HCT116 (cell line): ENCODE results near the gene MSH2.

ENCODE experiments used
- CTCF ChIP-seq, 3 experiments: fragments of 200-600 bp in 1 of 3; sonication (generic) in 1 of 3; IDR thresholded peaks in 2 of 3; conservative IDR thresholded peaks in 1 of 3; 2 replicates each; pipeline ENCODE4 v1.5.1; 2012 to 2017; ENCODE audit warnings: low read depth in 2 of 3, low read length in 2 of 3, antibody characterized with exemption in 1 of 3, borderline replicate concordance in 1 of 3, control low read depth in 1 of 3, mild to moderate bottlenecking in 1 of 3, mixed read lengths in 1 of 3, mixed run types in 1 of 3, moderate library complexity in 1 of 3; ENCODE audit not compliant: insufficient read depth in 1 of 3
- EZH2 ChIP-seq: fragments of 200-600 bp; sonication (generic); IDR thresholded peaks from 2 replicates; pipeline ENCODE4 v1.6.1; 2017; ENCODE audit warnings: antibody characterized with exemption, mixed run types

DNA sequence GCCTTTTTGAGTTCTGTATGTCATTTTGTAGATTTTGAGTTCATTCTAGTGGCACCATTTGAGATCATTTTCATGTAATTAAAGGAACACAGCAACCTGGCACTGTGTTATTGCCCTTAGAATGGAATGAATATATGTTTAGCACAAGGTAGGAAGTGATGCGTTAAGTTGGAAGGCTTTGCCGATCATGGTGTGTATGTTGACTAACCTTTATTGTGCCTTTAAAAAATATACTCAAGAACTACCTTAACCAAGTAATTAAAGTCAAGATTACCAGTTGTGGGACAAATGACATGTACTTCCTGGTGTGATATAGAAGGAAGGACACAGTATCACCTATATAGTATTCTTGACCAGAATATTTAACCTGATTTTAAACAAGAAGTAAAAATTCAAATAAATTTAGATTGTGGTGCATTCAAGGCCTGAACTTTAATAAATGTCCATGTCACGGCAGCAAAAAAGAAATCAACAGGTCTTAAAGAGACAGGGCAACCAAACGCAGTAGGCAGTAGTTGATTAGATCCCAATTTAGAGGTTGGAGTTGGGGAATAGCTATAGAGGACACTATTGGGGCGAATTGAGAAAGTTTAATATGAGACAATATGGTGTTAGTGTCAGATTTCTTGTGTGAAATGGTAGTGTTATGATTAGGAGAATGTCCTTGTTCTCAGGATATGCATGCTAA is 68.6 kb downstream of the MSH2 start:
- TF ChIP-seq CTCF (IDR thresholded peaks at IDR 0.05 in 2 of 3, conservative IDR thresholded peaks at IDR 0.05 in 1 of 3; ENCODE audit: borderline replicate concordance in 1 of 3, insufficient read depth in 1 of 3, low read depth in 2 of 3, low read length in 2 of 3) (no peak), EZH2 (no peak)
